ENCODE results near the gene GLI3. TPM values are rescaled to one million over a fixed set of nuclear protein-coding genes. Genes with fewer than 3 reads are reported as not detected.

The GLI3 gene
- total and polyA plus RNA-seq, 10 donors: 0.17 to 9.2 (median 1.8) TPM

DNA sequence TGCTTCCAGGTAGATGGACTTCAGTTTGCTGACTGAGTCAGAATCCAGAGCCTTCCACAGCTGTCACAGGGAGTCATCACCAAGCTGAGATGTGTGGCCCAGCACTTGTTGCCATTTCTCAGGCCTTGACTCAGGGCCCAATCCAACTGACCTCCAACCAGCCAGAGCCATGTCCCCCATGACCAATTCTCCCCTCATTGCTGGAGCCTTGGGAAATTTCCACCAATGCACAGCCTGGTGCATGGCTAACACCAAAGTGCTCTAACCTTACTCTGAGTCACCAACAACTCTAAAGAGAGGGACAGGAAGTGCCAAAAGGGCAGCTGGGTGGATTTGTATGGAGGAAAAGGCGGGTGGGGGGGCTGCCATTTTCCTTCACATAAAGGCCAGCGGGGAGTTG, 13.4 kb upstream of the GLI3 start:
- Histone ChIP-seq H3K9me3 (no peaks in the 10 kb centered on the region), H3K36me3 (no peaks in the 10 kb centered on the region), H3K27ac (no peak overlapping the region), H3K27me3 (replicated peaks in 1 of 7) (no peaks in the 10 kb centered on the region), H3K4me1 (no peaks in the 10 kb centered on the region), H3K4me3 (no peak overlapping the region)
- intact Hi-C loops (cut with DNase I; ENCODE audit: low total_unique reads): no loop called here
- no peak for DNase-seq
- TF ChIP-seq POLR2A (IDR thresholded peaks at IDR 0.05) (no peak), POLR2AphosphoS5 (IDR thresholded peaks at IDR 0.05) (no peak)
- TF ChIP-seq, protein P1, sequence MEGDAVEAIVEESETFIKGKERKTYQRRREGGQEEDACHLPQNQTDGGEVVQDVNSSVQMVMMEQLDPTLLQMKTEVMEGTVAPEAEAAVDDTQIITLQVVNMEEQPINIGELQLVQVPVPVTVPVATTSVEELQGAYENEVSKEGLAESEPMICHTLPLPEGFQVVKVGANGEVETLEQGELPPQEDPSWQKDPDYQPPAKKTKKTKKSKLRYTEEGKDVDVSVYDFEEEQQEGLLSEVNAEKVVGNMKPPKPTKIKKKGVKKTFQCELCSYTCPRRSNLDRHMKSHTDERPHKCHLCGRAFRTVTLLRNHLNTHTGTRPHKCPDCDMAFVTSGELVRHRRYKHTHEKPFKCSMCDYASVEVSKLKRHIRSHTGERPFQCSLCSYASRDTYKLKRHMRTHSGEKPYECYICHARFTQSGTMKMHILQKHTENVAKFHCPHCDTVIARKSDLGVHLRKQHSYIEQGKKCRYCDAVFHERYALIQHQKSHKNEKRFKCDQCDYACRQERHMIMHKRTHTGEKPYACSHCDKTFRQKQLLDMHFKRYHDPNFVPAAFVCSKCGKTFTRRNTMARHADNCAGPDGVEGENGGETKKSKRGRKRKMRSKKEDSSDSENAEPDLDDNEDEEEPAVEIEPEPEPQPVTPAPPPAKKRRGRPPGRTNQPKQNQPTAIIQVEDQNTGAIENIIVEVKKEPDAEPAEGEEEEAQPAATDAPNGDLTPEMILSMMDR (IDR thresholded peaks at IDR 0.05 in 8 of 11, conservative IDR thresholded peaks at IDR 0.05 in 3 of 11): no peak
- WGBS, 5 donors: 75 to 88% (median 85%) methylated on average over 2 of the region's 2 CpGs

DNA sequence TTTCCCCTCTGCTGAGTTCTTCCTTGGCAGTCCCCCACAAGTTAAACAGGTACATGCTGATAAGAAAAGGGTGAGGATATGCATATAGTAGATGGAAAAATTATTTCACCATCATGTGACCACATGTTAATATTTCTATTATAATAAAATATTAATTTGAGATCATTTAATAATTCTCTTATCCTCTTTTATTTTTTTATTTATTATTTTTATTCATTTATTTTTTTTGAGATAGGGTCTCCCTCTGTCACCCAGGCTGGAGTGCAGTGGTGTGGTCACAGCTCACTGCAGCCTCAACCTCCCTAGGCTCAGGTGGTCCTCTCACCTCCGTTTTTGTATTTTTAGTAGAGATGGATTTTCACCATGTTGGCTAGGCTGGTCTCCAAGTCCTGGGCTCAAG, 11.6 kb upstream of the GLI3 start:
- no peak overlapping the region for H3K4me3 ChIP-seq
- H3K4me1 ChIP-seq: no peaks in the 10 kb centered on the region
- no peaks in the 10 kb centered on the region for H3K36me3 ChIP-seq
- TF ChIP-seq POLR2AphosphoS5 (IDR thresholded peaks at IDR 0.05) (no peak), POLR2A (IDR thresholded peaks at IDR 0.05) (no peak)
- TF ChIP-seq, protein P1 (IDR thresholded peaks at IDR 0.05 in 8 of 11, conservative IDR thresholded peaks at IDR 0.05 in 3 of 11): no peak
- no peaks in the 10 kb centered on the region for H3K27me3 ChIP-seq (replicated peaks in 1 of 7)
- no peak for DNase-seq
- intact Hi-C loops (cut with DNase I; ENCODE audit: low total_unique reads): no loop called here
- 71 to 96% (median 83%) methylated on average over 1 of the region's 1 CpG for WGBS, 5 donors
- no peak overlapping the region for H3K27ac ChIP-seq
- no peaks in the 10 kb centered on the region for H3K9me3 ChIP-seq

DNA sequence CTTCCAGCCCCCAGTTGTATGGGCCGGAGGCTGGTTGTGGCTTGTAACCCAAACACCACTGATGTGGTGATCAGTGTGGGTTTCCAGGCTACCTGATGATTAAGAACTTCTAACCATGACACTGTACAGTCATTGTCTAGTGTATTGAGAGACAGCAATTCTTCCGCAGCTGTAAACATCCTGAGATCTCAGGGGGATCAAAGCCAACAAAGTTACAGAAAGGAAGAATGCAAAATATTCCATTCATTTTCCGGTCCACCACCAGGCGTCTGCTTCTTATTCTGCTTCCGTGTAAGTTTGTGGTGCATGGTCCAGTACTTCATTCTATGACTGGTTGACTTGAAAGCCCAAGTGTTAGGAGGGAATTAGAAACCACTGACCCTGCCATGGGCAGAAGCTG, 10.3 kb upstream of the GLI3 start:
- no peak for DNase-seq
- H3K27ac ChIP-seq: no peak overlapping the region
- intact Hi-C loops (cut with DNase I; ENCODE audit: low total_unique reads): no loop called here
- H3K36me3 ChIP-seq: no peaks in the 10 kb centered on the region
- H3K4me1 ChIP-seq: no peaks in the 10 kb centered on the region
- H3K27me3 ChIP-seq (replicated peaks in 1 of 7): peaks cover 0 to 6% (median 0%) of the 10 kb centered on the region in 7 donors
- TF ChIP-seq, protein P1 (IDR thresholded peaks at IDR 0.05 in 8 of 11, conservative IDR thresholded peaks at IDR 0.05 in 3 of 11): no peak
- no peak for TF ChIP-seq POLR2A (IDR thresholded peaks at IDR 0.05)
- H3K4me3 ChIP-seq: no peak overlapping the region
- 76 to 90% (median 89%) methylated on average over 5 of the region's 5 CpGs for WGBS, 5 donors
- H3K9me3 ChIP-seq: no peaks in the 10 kb centered on the region

DNA sequence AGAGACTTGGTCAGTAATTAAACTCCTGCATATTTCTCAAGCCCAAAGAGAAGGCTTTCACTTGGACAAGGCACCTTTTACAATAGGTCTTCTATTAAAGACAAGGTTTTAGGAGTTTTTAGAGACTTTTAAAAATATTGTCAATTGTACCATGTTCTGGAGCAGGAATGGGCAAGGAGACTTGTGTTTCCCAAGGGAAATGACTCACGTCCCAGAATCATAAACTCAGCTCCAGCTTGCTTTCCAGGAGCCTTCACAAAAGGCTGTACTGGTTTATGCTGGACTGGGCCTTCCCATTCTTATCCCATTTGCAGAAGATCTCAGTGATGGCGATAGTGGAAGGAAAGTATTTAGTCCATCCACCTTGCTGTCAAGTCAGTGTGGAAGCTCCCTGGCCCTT, 7.8 kb upstream of the GLI3 start:
- no peaks in the 10 kb centered on the region for H3K36me3 ChIP-seq
- TF ChIP-seq POLR2AphosphoS5 (IDR thresholded peaks at IDR 0.05) (no peak), POLR2A (IDR thresholded peaks at IDR 0.05) (no peak)
- TF ChIP-seq, protein P1 (IDR thresholded peaks at IDR 0.05 in 8 of 11, conservative IDR thresholded peaks at IDR 0.05 in 3 of 11): no peak
- H3K27ac ChIP-seq: no peak overlapping the region
- H3K27me3 ChIP-seq (replicated peaks in 1 of 7): peaks cover 0 to 31% (median 0%) of the 10 kb centered on the region in 7 donors
- no peaks in the 10 kb centered on the region for H3K9me3 ChIP-seq
- 68 to 85% (median 78%) methylated on average over 2 of the region's 2 CpGs for WGBS, 5 donors
- H3K4me3 ChIP-seq: no peak overlapping the region
- DNase-seq: no peak
- intact Hi-C loops (cut with DNase I; ENCODE audit: low total_unique reads): no loop called here
- no peaks in the 10 kb centered on the region for H3K4me1 ChIP-seq

Data from spleen (tissue), 11 donors.